ENCODE results near the gene ICAM3. TPM values are rescaled to one million over a fixed set of nuclear protein-coding genes. Genes with fewer than 3 reads are reported as not detected.
A peak's percentile ranks its signal among the peaks of the same experiment; 100 is the strongest.

ICAM3 gene
- total RNA-seq, 4 donors from 2014 or later, result 3.1 to 4.5 (median 3.8) TPM

- H3K36me3 ChIP-seq, result peaks cover under 1% of the 10 kb centered on the region
- TF ChIP-seq CTCF (IDR thresholded peaks at IDR 0.05), result no peak
- no peak for TF ChIP-seq EP300 (IDR thresholded peaks at IDR 0.05)
- TF ChIP-seq POLR2A (IDR thresholded peaks at IDR 0.05), result no peak
- no peak for TF ChIP-seq POLR2AphosphoS5 (IDR thresholded peaks at IDR 0.05)
- DNase-seq (ENCODE audit: low spot score in 2 of 2), result peak in 1 of 2 donors; percentile 77
- 4% methylated on average over 24 of the region's 57 CpGs for WGBS
- H3K27ac ChIP-seq, result no peak overlapping the region
- H3K27me3 ChIP-seq, result peaks cover 91% of the 10 kb centered on the region
- H3K4me1 ChIP-seq, result peaks cover 81% of the 10 kb centered on the region
- no peaks in the 10 kb centered on the region for H3K9me3 ChIP-seq
- peak overlapping the region; percentile 45 for H3K4me3 ChIP-seq
Observed at GRCh38 chr19:10290876-10291553, 48.4 kb downstream of the ICAM3 start.

GRCh38 chr19:10290357-10290875, 49.0 kb downstream of the ICAM3 start:
- under 1% methylated on average over 30 of the region's 30 CpGs for WGBS
- Histone ChIP-seq H3K4me1 (peaks cover 75% of the 10 kb centered on the region), H3K9me3 (no peaks in the 10 kb centered on the region), H3K27me3 (peaks cover 85% of the 10 kb centered on the region), H3K36me3 (peaks cover 6% of the 10 kb centered on the region), H3K27ac (no peak overlapping the region), H3K4me3 (peak overlapping the region; percentile 45)
- TF ChIP-seq POLR2AphosphoS5 (IDR thresholded peaks at IDR 0.05), result no peak
- DNase-seq (ENCODE audit: low spot score in 2 of 2), result peak in 1 of 2 donors; percentile 73

GRCh38 chr19:10289836-10290356, 49.5 kb downstream of the ICAM3 start, which contains the start of gene ICAM5:
ICAM5 (plus strand) TSS chr19:10289952; CDS start chr19:10290044, 92 bp downstream.
- TF ChIP-seq POLR2AphosphoS5 (IDR thresholded peaks at IDR 0.05) (no peak), EP300 (IDR thresholded peaks at IDR 0.05) (no peak), CTCF (IDR thresholded peaks at IDR 0.05) (no peak), POLR2A (IDR thresholded peaks at IDR 0.05) (no peak)
- Histone ChIP-seq H3K27me3 (peaks cover 79% of the 10 kb centered on the region), H3K27ac (no peak within 1 kb of the TSS), H3K4me3 (peak within 1 kb of the TSS; percentile 45), H3K9me3 (no peaks in the 10 kb centered on the region), H3K36me3 (peaks cover 11% of the 10 kb centered on the region), H3K4me1 (peaks cover 71% of the 10 kb centered on the region)
- DNase-seq (ENCODE audit: low spot score in 2 of 2), result no peak
- 1% methylated on average over 15 of the region's 45 CpGs for WGBS

GRCh38 chr19:10289167-10289835, 50.1 kb downstream of the ICAM3 start:
- Histone ChIP-seq H3K36me3 (peaks cover 17% of the 10 kb centered on the region), H3K4me3 (peak overlapping the region; percentile 45), H3K9me3 (no peaks in the 10 kb centered on the region), H3K27ac (no peak overlapping the region), H3K27me3 (peaks cover 73% of the 10 kb centered on the region), H3K4me1 (peaks cover 71% of the 10 kb centered on the region)
- 2% methylated on average over 33 of the region's 50 CpGs for WGBS
- TF ChIP-seq EP300 (IDR thresholded peaks at IDR 0.05) (no peak), CTCF (IDR thresholded peaks at IDR 0.05) (no peak)
- no peak for DNase-seq (ENCODE audit: low spot score in 2 of 2)

GRCh38 chr19:10288662-10289166, 50.7 kb downstream of the ICAM3 start:
- H3K9me3 ChIP-seq, result no peaks in the 10 kb centered on the region
- peaks cover 68% of the 10 kb centered on the region for H3K27me3 ChIP-seq
- H3K4me3 ChIP-seq, result peak overlapping the region; percentile 45
- 0% methylated on average over 15 of the region's 23 CpGs for WGBS
- peaks cover 70% of the 10 kb centered on the region for H3K4me1 ChIP-seq
- DNase-seq (ENCODE audit: low spot score in 2 of 2), result no peak
- peaks cover 23% of the 10 kb centered on the region for H3K36me3 ChIP-seq
- TF ChIP-seq CTCF (IDR thresholded peaks at IDR 0.05) (no peak), EP300 (IDR thresholded peaks at IDR 0.05) (no peak), POLR2AphosphoS5 (IDR thresholded peaks at IDR 0.05) (no peak), POLR2A (IDR thresholded peaks at IDR 0.05) (no peak)
- H3K27ac ChIP-seq, result no peak overlapping the region

Measured in suprapubic skin (tissue), 4 donors.